HG03439 (cell line): ENCODE results near the gene HSPB1.
"Not testable (repeated sequence)": the region's sequence is repeated elsewhere in the genome, so short reads cannot be mapped to it uniquely, and the experiment has no call there.

Experiments used
- ATAC-seq: cut with Tn5 transposase; IDR thresholded peaks from one replicate; pipeline ENCODE4 v1.9.1; 2021; ENCODE audit warnings: mild to moderate bottlenecking, moderate library complexity; ENCODE audit not compliant: unreplicated experiment

The HSPB1 gene

DNA sequence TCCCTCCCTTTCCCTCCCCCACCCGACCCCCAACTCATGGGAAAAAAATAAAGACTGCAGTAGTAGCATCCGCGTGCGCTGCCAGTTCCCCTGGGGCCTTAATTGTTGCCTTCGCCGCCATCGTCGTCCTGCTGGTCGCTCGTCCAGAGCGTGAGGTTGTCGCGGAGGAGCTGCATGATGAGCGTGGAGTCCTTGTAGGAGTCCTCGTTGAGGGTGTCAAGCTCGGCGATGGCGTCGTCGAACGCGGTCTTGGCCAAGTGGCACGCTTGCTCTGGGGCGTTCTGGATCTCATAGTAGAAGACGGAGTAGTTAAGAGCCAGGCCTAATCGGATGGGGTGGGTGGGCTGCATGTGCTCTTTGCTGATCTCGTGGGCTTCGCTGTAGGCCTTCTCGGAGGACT lies 27.0 kb downstream of the HSPB1 start:
- no peak for ATAC-seq

DNA sequence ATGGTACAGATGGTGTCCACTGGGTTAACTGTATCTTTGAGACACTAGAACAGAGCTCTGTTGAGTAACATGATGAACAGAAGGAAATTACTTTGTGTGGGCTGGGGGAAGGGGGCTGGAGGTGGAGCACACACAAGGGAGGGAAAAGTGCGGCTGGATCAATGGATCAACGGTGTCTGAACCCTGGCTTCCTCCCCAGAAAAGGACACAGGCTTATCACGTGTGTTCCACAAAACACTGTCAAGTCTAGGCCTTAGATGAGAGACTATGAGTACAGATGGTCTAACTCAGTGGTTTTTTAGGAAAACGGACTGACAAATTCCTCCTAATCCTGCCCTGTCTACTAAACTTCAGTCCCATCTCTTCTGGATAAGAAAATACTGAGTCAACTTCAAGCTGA lies 27.8 kb downstream of the HSPB1 start:
- no peak for ATAC-seq

DNA sequence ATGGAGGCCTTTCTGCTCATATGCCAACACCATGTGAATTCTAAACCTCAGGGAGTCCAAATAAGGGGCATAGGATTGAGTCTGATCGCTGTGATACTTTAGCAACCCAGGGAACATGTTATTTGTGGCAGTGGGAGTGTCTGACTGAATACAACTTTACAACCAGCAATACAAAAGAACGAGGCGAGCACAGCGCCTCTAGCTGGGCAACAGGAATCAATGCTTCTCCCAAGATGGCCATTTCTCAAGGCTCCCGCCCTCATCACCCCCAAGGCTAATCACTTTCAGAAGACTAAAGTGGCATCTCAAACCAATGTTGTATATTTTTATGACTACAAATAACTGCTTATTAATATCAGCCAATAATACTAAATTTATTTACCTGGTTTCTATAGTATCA lies 28.2 kb downstream of the HSPB1 start:
- ATAC-seq, result no peak

DNA sequence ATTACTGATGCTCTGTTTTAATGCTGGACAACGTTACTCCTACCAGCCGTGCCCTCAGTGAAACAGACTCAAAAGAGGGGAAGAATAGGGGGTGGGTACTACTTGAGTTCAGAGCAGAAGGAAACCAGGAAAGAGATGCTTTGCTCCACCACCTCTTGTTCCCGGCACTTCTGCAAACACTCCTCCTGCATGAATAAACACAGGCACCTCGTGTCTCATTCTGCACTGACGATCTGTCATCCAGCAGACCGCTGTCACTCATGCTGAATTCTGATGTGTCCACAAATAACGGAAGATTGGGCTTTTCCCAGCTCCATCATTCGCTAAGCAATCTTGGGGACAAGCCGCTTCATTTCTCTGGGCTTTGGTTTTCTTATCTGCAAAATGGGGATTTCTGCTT lies 29.6 kb downstream of the HSPB1 start:
- no peak for ATAC-seq

DNA sequence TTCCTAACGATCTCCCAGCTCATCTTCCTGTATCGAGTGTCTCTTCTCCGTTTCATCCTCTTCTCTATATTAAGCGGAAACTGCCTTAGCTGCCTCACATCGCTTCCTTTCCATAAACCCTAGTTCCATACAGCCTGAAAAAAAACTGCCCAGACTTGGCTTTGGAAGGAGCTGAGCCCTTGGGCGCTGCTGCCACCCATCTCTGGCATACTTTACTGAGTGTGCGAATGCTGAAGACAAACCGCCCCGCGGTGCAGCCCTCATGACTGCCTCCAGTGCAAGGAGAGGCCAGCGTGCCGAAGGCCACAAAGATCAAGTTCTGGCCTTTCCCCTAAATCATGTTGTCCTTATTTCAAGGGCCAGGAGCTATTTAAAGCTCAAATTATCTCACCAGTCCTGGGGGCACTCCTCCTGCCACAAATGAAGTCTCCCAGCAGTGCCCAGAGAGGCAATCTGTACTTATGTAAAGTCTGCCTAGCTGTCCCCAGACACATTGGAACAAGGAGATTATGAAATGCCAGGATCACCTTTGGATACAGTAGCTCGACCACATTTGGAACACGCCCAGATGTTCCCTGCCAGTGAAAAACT lies 31.1 kb downstream of the HSPB1 start:
- ATAC-seq, result no peak

DNA sequence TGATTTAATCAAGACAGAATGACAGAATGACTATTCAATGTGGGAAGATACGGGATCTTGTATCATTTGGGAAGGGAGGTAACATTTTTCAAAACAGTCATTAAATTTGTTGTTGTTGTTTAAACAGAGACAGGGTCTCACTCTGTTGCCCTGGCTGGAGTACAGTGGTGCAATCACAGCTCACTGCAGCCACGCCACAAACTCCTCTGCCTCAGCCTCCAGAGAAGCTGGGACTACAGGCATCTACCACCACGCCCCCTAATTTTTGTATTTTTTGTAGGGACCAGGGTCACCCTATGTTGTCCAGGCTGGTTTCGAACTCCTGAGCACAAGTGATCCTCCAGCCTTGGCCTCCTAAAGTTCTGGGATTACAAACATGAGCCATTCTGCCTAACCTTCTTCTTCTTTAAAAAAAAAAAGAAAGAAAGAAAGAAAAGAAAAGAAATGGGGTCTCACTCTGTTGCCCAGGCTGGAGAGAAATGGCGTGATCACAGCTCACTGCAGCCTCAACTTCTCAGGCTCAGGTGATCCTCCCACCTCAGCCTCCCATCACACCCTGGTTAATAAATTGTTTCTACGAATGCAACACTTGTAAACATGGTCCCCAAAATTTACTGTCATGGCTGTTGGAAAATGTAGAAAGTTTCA lies 32.0 kb downstream of the HSPB1 start:
- ATAC-seq, result no peak

DNA sequence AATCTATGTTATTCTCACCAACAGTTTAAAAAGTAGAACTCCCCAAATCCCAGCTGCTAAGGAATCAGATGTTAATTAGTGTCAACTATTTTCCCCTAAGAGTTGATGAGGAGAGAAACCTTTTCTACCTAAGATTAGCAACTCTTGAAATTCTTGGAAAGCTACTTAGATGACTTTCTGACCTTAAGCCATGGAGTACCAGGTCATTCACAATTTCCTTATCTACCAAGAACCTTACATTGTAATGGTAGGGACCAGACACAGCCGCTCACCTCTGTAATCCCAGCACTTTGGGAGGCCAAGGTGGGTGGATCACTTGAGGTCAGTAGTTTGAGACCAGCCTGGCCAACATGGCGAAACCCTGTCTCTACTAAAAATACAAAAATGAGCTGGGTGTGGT lies 32.9 kb downstream of the HSPB1 start:
- ATAC-seq, result not testable (repeated sequence)

DNA sequence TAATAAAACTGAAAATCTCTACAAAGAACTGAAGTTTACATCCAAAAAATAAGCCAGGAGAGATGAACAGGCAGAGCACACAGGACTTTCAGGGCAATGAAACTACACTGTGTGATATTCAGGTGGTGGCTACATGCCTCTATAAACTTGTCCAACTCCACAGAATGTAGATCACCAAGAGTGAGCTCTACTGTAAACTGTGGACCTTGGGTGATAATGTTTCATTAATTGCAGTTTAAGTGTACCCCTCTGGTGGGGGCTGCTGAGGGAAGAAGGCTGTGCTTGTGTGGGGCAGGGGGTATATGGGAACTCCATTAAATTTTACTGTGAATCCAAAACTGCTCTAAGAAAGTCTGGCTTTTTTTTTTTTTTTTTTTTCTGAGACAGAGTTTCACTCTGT lies 33.6 kb downstream of the HSPB1 start:
- no peak for ATAC-seq

DNA sequence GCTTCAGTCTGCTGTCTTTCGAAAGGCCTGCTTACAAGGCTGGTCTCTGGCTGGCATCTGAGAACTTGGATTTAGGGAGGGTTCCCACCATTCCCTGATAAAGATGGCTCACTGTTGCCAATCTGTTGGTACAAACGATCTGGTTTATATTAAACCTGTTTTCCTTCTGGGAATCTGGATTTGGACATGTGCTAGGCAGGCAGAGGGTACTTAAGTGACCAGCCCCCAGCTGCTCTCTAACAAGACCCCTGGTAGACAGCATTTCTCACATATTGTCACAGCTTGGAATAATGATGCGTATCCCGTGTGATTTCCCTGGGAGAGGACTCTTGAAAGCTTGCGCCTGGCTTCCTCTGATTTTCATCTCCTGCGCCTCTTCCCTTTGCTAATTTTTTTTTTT lies 34.7 kb downstream of the HSPB1 start:
- ATAC-seq, result no peak

DNA sequence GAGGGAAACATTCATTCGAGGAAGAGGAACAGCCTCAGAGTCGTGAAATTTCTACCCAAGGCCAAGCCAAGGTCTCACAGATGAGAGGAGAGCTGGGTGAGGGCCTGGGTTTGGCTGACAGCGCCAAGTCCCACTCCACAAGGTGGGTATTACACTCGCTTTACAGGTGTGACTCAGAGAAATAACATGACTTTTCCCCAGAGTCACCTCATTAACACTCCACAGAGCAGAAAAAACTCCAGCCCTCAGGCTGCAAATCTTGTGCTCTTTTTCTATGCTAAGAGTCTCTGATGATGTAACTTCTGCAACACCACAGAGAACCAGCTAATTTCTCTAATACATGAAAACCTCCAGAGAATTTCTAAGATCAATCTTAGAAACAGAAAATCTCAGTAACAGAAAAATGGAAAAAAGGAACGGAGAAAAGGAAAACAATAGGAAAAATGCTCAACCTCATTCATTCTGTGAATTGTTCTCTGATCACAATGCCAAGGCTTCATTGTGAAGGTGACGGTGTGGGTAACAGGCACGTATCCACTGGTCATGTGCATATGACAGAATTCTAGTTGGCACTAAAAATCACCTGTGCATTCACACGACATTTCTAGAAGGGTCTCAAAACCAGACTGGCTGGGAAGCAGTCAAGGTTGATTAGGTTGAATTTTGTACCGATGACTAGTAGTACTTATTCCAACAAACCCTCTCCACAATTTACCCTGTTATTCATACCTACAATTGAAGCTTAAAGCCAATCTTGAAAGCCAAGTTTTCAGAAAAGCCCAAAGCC lies 36.0 kb downstream of the HSPB1 start:
- ATAC-seq, result no peak

DNA sequence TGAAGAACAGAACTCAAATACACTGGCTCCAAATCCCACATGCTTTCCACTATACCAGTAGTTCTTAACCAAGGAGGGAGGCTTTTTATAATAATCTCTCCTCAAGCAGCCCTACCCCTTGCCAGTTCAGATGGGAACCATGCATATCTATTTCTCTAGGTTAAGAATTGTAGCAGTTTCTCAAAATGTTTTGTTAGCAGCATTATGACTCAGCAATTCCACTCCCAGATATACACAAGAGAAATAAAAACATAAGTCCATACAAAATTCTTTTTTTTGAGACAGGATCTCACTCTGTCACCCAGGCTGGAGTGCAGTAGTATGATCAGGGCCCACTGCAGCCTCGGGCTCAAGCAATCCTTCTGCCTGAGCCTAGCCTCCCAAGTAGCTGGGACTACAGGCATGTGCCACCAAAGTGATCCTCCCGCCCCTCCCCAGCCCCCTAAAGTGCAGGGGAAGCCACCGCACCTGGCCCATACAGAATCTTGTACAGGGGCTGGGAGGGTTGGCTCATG lies 38.2 kb downstream of the HSPB1 start:
- ATAC-seq, result no peak

DNA sequence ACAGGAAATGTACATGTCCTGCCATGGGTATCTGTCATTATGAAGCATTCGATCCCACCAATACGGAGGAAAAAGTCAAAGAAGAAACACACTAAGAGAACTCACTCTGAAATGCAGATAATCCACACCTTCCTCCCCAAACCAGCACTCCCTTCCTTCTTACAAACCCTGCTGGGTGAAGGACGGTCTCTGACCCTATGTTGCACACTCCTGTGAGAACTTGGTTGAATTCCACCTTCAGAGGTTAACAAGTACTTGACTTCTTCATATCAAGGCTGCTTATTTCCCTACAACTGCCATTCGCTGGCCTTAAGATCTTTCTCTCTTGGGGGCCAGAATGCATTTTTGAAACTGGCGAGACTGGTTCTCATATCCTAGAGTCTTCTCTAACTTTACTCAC lies 39.7 kb downstream of the HSPB1 start:
- no peak for ATAC-seq

DNA sequence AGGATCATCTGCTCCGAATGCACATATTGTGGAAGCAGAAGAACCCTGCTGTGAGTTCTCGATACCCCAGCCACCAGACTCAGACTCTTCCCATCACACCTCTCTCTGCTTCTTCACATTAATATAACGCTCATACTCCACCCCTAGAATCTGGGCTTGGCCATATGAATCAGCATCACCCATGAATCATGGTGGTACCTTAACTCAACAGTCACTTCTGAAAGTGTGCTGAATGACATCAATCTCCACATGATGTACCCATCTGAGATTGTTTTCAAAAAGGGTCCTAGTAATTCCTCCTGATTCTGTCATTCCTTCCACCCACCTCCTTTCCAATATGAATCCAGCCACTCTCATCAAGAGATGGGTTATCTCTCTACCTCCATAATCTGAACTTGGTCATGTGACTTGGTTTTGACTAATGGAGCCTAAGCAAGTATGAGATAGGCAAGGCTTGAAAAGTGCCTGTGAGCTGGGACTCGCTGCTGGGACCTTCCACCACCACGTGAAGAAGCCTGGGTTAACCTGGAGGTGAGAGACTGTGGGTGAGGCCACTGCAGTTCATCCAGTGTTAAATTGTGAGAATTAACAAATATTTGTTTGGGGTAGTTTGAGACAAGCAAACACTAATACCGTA lies 40.9 kb downstream of the HSPB1 start:
- no peak for ATAC-seq

DNA sequence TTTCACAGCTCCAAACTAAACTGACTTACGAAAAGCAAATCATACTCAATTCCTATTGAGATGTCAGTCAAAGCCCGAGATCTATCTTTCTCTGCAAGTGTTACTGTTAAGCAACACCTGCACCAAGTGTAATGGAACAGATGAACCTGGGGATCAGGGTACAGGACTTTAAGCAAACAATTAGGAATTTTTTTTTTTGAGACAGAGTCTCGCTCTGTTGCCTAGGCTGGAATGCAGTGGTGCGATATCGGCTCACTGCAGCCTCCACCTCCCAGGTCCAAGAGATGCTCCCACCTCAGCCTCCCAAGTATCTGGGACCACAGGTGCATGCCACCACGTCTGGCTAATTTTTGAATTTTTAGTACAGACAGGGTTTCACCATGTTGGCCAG lies 41.5 kb downstream of the HSPB1 start:
- ATAC-seq, result no peak

DNA sequence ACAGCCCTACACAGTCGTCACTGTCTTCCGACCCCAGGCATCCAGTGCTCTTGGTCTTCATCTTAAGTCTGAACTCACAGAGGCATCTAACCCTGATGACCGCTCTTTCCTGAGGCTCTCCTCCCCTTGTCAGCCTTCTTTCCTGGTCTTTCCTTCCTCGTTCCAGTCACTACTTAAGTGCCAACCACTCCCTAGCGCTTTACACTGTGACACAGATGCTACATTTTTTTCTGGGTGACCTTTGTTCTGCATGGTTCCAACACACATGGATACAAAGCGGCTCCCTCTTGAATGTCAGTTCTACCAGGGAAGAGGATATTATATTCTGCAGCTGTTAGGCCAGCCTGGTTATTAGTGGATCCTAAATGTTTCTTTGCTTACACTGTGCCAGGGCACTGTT lies 43.6 kb downstream of the HSPB1 start:
- no peak for ATAC-seq

DNA sequence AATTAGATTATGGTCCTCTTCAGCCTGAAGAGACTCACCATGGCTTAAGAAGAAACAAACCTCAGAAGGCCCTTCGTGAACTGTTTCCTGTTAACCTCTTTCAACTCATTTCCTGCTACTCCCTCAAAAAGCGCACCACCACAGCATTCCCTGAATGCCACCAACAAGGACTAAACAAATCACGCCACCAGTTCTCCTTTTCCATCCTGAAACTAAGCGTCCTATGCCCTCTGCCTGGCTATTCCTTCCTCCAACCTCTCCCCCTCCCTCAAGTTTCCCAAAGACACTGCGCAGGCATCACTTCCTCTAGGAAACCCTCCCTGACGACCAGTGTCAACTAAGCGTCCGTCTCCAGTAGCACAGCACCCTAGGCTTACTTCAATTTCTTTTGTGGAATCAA lies 44.3 kb downstream of the HSPB1 start:
- ATAC-seq, result no peak

DNA sequence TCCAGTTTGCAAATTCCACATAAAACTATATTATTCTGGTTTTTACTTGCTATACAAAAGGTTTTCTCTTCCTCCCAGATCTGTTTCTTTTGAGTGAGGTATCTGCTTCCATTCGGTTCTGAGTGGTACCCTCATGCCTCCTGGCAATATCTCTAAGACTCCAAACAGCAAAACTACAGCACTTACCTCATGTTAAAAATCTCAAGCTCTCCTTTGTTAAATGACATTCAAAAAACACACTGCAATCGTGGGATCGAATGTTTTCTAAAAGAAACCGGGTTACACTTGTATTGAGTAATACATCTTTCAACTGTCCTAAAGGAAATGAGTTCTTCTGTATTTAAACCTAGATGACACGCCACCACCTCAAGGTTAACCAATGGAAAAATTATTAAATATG lies 45.2 kb downstream of the HSPB1 start:
- ATAC-seq, result no peak

DNA sequence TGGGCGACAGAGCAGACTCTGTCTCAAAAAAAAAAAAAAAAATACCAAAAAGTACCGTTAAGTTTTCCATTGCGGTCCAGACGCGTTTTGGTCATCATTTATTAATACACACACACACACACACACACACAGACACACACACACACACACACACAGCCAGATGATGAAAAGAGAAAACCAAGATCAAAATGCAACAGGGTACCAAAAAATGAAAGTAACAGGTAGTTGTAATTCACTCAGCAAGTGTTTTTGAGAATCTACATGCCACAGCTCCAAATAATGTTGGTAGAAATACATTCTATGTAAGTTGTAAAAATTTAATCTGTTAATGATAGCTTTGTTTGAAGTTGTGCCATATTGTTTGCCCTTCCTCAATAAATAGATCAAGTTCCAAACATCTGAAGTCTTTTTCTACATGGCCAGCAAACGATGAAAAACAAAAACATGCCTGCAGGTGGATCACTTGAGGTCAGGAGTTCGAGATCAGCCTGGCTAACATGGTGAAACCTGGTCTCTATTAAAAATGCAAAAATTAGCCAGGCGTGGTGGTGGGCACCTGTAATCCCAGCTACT lies 46.9 kb downstream of the HSPB1 start:
- no peak for ATAC-seq

DNA sequence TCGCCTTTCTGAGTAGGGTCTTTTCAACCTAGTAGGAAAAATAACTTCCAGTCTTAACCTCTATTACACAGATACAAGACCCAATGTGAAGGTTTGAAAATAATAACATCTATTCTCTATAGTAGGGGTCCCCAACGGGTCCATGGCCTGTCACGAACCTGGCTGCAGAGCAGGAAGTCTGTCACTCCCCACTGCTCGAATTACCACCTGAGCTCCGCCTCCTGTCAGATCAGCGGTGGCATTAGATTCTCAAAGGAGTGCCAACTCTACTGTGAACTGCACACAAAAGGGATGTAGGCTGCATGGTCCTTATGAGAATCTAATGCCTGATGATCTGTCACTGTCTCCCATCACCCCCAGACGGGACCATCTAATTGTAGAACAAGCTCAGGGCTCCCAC lies 48.9 kb downstream of the HSPB1 start:
- no peak for ATAC-seq

DNA sequence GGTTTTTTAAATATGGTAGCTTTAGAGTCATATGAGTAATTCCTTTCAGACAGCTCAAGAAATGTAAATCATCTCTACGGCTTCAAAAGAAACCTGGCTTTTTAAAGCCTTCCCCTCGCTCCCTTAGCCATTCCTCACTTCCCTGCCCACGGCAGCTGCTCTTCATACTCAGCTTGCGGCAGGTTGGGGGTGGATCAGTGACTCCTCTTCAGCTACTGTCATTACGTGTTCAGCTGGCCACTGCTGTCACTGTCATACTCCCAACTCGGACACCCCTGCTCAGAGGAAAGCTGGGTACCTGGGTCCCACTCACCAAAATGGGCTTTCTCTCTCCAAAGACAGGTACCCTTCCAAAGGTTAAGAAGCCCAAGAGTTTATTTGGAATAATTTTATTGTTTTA lies 49.7 kb downstream of the HSPB1 start:
- no peak for ATAC-seq

DNA sequence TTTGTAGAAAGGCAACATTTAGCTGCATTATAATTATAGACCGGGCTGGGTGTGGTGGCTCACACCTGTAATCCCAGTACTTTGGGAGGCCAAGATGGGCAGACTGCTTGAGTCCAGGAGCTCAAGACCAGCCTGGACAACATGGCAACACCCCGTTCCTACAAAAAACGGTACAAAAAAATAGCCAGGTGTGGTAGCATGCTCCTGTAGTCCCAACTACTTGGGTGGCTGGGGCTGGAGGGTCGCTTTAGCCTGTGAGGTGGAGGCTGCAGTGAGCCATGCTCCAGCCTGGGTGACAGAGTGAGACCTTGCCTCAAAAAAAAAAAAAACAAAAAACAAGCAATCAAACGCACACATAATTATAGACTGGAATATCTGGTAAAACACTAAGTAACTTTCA lies 51.3 kb downstream of the HSPB1 start:
- no peak for ATAC-seq
